HCT116 (cell line): ENCODE measurements around the gene MYEOV.

Experiments
- CTCF ChIP-seq, 3 experiments: fragments of 200-600 bp in 1 of 3; sonication (generic) in 1 of 3; IDR thresholded peaks in 2 of 3; conservative IDR thresholded peaks in 1 of 3; 2 replicates each; pipeline ENCODE4 v1.5.1; 2012 to 2017; ENCODE audit warnings: low read depth in 2 of 3, low read length in 2 of 3, antibody characterized with exemption in 1 of 3, borderline replicate concordance in 1 of 3, control low read depth in 1 of 3, mild to moderate bottlenecking in 1 of 3, mixed read lengths in 1 of 3, mixed run types in 1 of 3, moderate library complexity in 1 of 3; ENCODE audit not compliant: insufficient read depth in 1 of 3
- ELF1 ChIP-seq: IDR thresholded peaks from 2 replicates; pipeline ENCODE4 v1.6.1; 2012; ENCODE audit warnings: low read depth, borderline replicate concordance
- MAX ChIP-seq: IDR thresholded peaks from 2 replicates; pipeline ENCODE4 v1.6.1; 2012
- POLR2A ChIP-seq: IDR thresholded peaks from 2 replicates; pipeline ENCODE4 v1.7.0; 2011; ENCODE audit warnings: borderline replicate concordance; ENCODE audit not compliant: insufficient read depth, insufficient read length; ENCODE audit errors: extremely low read depth
- POLR2AphosphoS5 ChIP-seq: IDR thresholded peaks from 2 replicates; pipeline ENCODE4 v1.6.1; 2011; ENCODE audit warnings: mild to moderate bottlenecking, low read depth, low read length, moderate library complexity
- REST ChIP-seq: IDR thresholded peaks from 2 replicates; pipeline ENCODE4 v1.6.1; 2012; ENCODE audit warnings: low read depth
- ZBTB33 ChIP-seq: IDR thresholded peaks from 2 replicates; pipeline ENCODE4 v1.6.1; 2011; ENCODE audit warnings: mild to moderate bottlenecking, low read length, moderate library complexity; ENCODE audit not compliant: insufficient replicate concordance; ENCODE audit errors: extremely low read depth

GRCh38 chr11:69316956-69317355 is 23.0 kb downstream of the MYEOV start:
- TF ChIP-seq CTCF (IDR thresholded peaks at IDR 0.05 in 2 of 3, conservative IDR thresholded peaks at IDR 0.05 in 1 of 3; ENCODE audit: borderline replicate concordance in 1 of 3, insufficient read depth in 1 of 3, low read depth in 2 of 3, low read length in 2 of 3) (no peak), POLR2AphosphoS5 (no peak), REST (no peak), ZBTB33 (no peak), POLR2A (no peak), ELF1 (no peak), MAX (no peak)
